WTC11 (cell line): ENCODE measurements around the gene KLRF1.

Experiments used
- ATF3 ChIP-seq: sonication (generic); formaldehyde crosslinking; conservative IDR thresholded peaks from 2 replicates; pipeline ENCODE4 v1.8.1; 2022; ENCODE audit warnings: mild to moderate bottlenecking, missing genetic modification reagents
- CREB1 ChIP-seq: sonication (generic); formaldehyde crosslinking; IDR thresholded peaks from 2 replicates; pipeline ENCODE4 v1.8.0; 2023; ENCODE audit warnings: mild to moderate bottlenecking, missing genetic modification reagents
- CTCF ChIP-seq: fragments of 200-600 bp; IDR thresholded peaks from 2 replicates; pipeline ENCODE4 v1.8.0; 2022; ENCODE audit warnings: antibody characterized with exemption
- ELF4 ChIP-seq: sonication (generic); formaldehyde crosslinking; IDR thresholded peaks from 2 replicates; pipeline ENCODE4 v1.8.1; 2022; ENCODE audit warnings: low read depth, mild to moderate bottlenecking, moderate library complexity, missing genetic modification reagents
- NFYB ChIP-seq: sonication (generic); formaldehyde crosslinking; conservative IDR thresholded peaks from 2 replicates; pipeline ENCODE4 v1.8.0; 2022; ENCODE audit warnings: low read depth, missing genetic modification reagents
- NR2C2 ChIP-seq: sonication (generic); formaldehyde crosslinking; IDR thresholded peaks from 2 replicates; pipeline ENCODE4 v1.8.0; 2022; ENCODE audit warnings: mild to moderate bottlenecking, missing genetic modification reagents
- SP1 ChIP-seq: sonication (generic); formaldehyde crosslinking; conservative IDR thresholded peaks from 2 replicates; pipeline ENCODE4 v1.8.1; 2022; ENCODE audit warnings: missing genetic modification reagents
- TF ChIP-seq, protein P1 (sequence below): fragments of 250-450 bp; sonication (Bioruptor Pico); IDR thresholded peaks from 2 replicates; pipeline ENCODE4 v1.9.0; 2021; ENCODE audit warnings: mild to moderate bottlenecking
- TF ChIP-seq, protein P2 (sequence below): sonication (generic); formaldehyde crosslinking; IDR thresholded peaks from 2 replicates; pipeline ENCODE4 v1.8.1; 2022; ENCODE audit warnings: mild to moderate bottlenecking, missing genetic modification reagents, moderate library complexity, borderline replicate concordance
- TF ChIP-seq, protein P3 (sequence below): sonication (generic); formaldehyde crosslinking; IDR thresholded peaks from 2 replicates; pipeline ENCODE4 v1.8.1; 2023; ENCODE audit warnings: mild to moderate bottlenecking, missing genetic modification reagents, moderate library complexity

DNA sequence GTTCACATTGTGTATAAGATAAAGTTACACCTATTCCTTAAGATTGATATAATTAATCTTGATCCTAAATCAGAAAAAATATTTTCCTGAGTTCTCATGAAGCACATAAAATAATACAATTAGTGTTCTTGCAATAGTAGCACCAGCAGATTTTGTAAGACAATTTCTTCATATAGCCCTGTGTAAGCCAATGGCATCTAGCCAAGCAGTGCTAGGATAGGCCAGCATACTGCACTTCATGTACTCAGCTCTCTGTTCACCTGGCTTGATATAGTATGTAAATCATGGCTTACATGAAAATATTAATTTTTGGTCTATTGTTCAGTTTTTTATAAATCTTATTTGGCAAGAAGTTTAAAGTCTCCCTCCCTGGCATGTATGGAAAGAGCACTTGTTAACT is 55.9 kb downstream of the KLRF1 start:
- TF ChIP-seq SP1 (CRISPR knock-in tag): no peak
- no peak for TF ChIP-seq CTCF
- no peak for TF ChIP-seq ELF4 (CRISPR knock-in tag)
- no peak for TF ChIP-seq NR2C2
- TF ChIP-seq, protein P1, sequence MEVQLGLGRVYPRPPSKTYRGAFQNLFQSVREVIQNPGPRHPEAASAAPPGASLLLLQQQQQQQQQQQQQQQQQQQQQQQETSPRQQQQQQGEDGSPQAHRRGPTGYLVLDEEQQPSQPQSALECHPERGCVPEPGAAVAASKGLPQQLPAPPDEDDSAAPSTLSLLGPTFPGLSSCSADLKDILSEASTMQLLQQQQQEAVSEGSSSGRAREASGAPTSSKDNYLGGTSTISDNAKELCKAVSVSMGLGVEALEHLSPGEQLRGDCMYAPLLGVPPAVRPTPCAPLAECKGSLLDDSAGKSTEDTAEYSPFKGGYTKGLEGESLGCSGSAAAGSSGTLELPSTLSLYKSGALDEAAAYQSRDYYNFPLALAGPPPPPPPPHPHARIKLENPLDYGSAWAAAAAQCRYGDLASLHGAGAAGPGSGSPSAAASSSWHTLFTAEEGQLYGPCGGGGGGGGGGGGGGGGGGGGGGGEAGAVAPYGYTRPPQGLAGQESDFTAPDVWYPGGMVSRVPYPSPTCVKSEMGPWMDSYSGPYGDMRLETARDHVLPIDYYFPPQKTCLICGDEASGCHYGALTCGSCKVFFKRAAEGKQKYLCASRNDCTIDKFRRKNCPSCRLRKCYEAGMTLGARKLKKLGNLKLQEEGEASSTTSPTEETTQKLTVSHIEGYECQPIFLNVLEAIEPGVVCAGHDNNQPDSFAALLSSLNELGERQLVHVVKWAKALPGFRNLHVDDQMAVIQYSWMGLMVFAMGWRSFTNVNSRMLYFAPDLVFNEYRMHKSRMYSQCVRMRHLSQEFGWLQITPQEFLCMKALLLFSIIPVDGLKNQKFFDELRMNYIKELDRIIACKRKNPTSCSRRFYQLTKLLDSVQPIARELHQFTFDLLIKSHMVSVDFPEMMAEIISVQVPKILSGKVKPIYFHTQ (CRISPR knock-in tag): no peak
- TF ChIP-seq CREB1 (CRISPR knock-in tag): no peak
- TF ChIP-seq, protein P2, sequence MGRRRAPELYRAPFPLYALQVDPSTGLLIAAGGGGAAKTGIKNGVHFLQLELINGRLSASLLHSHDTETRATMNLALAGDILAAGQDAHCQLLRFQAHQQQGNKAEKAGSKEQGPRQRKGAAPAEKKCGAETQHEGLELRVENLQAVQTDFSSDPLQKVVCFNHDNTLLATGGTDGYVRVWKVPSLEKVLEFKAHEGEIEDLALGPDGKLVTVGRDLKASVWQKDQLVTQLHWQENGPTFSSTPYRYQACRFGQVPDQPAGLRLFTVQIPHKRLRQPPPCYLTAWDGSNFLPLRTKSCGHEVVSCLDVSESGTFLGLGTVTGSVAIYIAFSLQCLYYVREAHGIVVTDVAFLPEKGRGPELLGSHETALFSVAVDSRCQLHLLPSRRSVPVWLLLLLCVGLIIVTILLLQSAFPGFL (CRISPR knock-in tag): no peak
- TF ChIP-seq NFYB (CRISPR knock-in tag): no peak
- no peak for TF ChIP-seq ATF3 (CRISPR knock-in tag)
- TF ChIP-seq, protein P3, sequence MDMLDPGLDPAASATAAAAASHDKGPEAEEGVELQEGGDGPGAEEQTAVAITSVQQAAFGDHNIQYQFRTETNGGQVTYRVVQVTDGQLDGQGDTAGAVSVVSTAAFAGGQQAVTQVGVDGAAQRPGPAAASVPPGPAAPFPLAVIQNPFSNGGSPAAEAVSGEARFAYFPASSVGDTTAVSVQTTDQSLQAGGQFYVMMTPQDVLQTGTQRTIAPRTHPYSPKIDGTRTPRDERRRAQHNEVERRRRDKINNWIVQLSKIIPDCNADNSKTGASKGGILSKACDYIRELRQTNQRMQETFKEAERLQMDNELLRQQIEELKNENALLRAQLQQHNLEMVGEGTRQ (CRISPR knock-in tag): no peak
